GM12878 (cell line): ENCODE results near the gene IFNAR1. TPM values are rescaled to one million over a fixed set of nuclear protein-coding genes. Genes with fewer than 3 reads are reported as not detected.

ENCODE experiments used
- BMI1 ChIP-seq: fragments of 450-650 bp; IDR thresholded peaks from 2 replicates; pipeline ENCODE4 v1.6.1; 2016; ENCODE audit warnings: mild to moderate bottlenecking, moderate library complexity, borderline replicate concordance
- CBFB ChIP-seq: IDR thresholded peaks from 2 replicates; pipeline ENCODE4 v1.6.1; 2016; ENCODE audit warnings: antibody characterized with exemption, low read depth
- CHD2 ChIP-seq: IDR thresholded peaks from 2 replicates; pipeline ENCODE4 v1.6.1; 2011; ENCODE audit warnings: low read depth, low read length, improper control_type of control experiment, borderline replicate concordance
- GATAD2B ChIP-seq: fragments of 450-650 bp; conservative IDR thresholded peaks from 2 replicates; pipeline ENCODE4 v1.6.1; 2017; ENCODE audit warnings: low read depth, mild to moderate bottlenecking, moderate library complexity
- HDAC6 ChIP-seq: fragments of 200-600 bp; sonication (generic); IDR thresholded peaks from one replicate; pipeline ENCODE4 v1.8.0; 2017; ENCODE audit warnings: antibody characterized with exemption; ENCODE audit not compliant: unreplicated experiment
- JUNB ChIP-seq: IDR thresholded peaks from 2 replicates; pipeline ENCODE4 v1.6.1; 2016; ENCODE audit warnings: antibody characterized with exemption, mild to moderate bottlenecking
- JUND ChIP-seq: IDR thresholded peaks from 2 replicates; pipeline ENCODE4 v1.6.1; 2012; ENCODE audit warnings: low read depth, mild to moderate bottlenecking, low read length, improper control_type of control experiment, moderate library complexity
- MTA2 ChIP-seq: fragments of 450-650 bp; IDR thresholded peaks from 2 replicates; pipeline ENCODE4 v1.6.1; 2016; ENCODE audit warnings: low read depth, mild to moderate bottlenecking, moderate library complexity
- MYC ChIP-seq: IDR thresholded peaks from 2 replicates; pipeline ENCODE4 v1.6.1; 2011; ENCODE audit warnings: mild to moderate bottlenecking, low read length, moderate library complexity, inconsistent platforms; ENCODE audit not compliant: insufficient read depth, insufficient replicate concordance, insufficient read length, severe bottlenecking
- ZNF384 ChIP-seq: IDR thresholded peaks from 2 replicates; pipeline ENCODE4 v1.6.1; 2012; ENCODE audit warnings: low read depth, mild to moderate bottlenecking, low read length, improper control_type of control experiment, borderline replicate concordance
- polyA plus RNA-seq, 11 experiments: library from polyadenylated mRNA; depleted of rRNA in 4 of 11; unstranded in 6 of 11; stranded (reverse) in 5 of 11; fragments of >200 nt; fragmentation: Nextera tagmentation in 4 of 11; fragmentation: Illumina TruSeq in 1 of 11; extraction: Ambion mirVana in 4 of 11; extraction: Trizol in 1 of 11; gene quantifications; 1 replicate in 1 of 11; 2 replicates in 10 of 11; pipeline versions ENCODE4 v1.2.1 to v1.2.3, GENCODE V29; 2011 to 2016; ENCODE audit warnings: inconsistent platforms in 2 of 11, missing spikeins in 2 of 11, low read depth in 1 of 11
- total RNA-seq, 4 experiments: library from RNA; depleted of rRNA in 3 of 4; stranded (reverse); fragments of >200 nt in 3 of 4; fragmentation: Illumina TruSeq in 1 of 4; extraction: Trizol in 1 of 4; gene quantifications; 2 replicates each; pipeline versions ENCODE4 v1.2.1 to v1.2.3, GENCODE V29; 2013 to 2021
- TF ChIP-seq, protein P1 (sequence below): fragments of 450-650 bp; IDR thresholded peaks from 2 replicates; pipeline ENCODE4 v1.6.1; 2016; ENCODE audit warnings: mild to moderate bottlenecking, moderate library complexity, borderline replicate concordance
- TF ChIP-seq, protein P2 (sequence below): IDR thresholded peaks from 2 replicates; pipeline ENCODE4 v1.6.1; 2012; ENCODE audit warnings: low read depth, low read length, improper control_type of control experiment
- TF ChIP-seq, protein P3 (sequence below): fragments of 450-650 bp; IDR thresholded peaks from 2 replicates; pipeline ENCODE4 v1.6.1; 2017; ENCODE audit warnings: low read depth, mild to moderate bottlenecking, moderate library complexity

The IFNAR1 gene
- total and polyA plus RNA-seq, 10 of the 15 experiments (the other 5 are each of a cell fraction or from before 2014, with no cell fraction given) = 12.0 to 62.4 (median 24.6) TPM

DNA sequence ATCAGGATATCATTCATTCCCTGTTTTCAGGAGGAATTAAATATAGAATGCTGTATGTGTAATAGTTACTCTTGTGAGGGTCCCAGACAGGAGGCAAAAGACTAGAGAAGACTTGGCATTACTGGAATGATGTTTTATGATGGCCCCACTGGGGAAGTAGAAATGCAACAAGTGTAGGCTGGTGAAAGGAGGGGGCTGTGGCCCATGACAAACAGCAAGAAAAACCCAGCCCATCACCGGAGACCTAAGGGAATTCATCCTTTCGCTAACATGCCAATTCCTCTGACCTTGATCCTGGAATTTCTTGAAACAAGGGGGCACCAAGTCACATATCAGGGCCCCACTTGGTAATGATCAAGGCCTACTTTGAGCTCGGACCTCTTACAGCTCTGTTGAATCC, 72.9 kb downstream of the IFNAR1 start (continued):
- TF ChIP-seq, protein P1, sequence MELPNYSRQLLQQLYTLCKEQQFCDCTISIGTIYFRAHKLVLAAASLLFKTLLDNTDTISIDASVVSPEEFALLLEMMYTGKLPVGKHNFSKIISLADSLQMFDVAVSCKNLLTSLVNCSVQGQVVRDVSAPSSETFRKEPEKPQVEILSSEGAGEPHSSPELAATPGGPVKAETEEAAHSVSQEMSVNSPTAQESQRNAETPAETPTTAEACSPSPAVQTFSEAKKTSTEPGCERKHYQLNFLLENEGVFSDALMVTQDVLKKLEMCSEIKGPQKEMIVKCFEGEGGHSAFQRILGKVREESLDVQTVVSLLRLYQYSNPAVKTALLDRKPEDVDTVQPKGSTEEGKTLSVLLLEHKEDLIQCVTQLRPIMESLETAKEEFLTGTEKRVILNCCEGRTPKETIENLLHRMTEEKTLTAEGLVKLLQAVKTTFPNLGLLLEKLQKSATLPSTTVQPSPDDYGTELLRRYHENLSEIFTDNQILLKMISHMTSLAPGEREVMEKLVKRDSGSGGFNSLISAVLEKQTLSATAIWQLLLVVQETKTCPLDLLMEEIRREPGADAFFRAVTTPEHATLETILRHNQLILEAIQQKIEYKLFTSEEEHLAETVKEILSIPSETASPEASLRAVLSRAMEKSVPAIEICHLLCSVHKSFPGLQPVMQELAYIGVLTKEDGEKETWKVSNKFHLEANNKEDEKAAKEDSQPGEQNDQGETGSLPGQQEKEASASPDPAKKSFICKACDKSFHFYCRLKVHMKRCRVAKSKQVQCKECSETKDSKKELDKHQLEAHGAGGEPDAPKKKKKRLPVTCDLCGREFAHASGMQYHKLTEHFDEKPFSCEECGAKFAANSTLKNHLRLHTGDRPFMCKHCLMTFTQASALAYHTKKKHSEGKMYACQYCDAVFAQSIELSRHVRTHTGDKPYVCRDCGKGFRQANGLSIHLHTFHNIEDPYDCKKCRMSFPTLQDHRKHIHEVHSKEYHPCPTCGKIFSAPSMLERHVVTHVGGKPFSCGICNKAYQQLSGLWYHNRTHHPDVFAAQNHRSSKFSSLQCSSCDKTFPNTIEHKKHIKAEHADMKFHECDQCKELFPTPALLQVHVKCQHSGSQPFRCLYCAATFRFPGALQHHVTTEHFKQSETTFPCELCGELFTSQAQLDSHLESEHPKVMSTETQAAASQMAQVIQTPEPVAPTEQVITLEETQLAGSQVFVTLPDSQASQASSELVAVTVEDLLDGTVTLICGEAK = no peak
- TF ChIP-seq GATAD2B (no peak), ZNF384 (no peak), MTA2 (no peak), CHD2 (no peak), JUNB (no peak), HDAC6 (no peak), MYC (no peak), CBFB (no peak), BMI1 (no peak), JUND (no peak)
- TF ChIP-seq, protein P2, sequence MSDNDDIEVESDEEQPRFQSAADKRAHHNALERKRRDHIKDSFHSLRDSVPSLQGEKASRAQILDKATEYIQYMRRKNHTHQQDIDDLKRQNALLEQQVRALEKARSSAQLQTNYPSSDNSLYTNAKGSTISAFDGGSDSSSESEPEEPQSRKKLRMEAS = no peak
- TF ChIP-seq, protein P3, sequence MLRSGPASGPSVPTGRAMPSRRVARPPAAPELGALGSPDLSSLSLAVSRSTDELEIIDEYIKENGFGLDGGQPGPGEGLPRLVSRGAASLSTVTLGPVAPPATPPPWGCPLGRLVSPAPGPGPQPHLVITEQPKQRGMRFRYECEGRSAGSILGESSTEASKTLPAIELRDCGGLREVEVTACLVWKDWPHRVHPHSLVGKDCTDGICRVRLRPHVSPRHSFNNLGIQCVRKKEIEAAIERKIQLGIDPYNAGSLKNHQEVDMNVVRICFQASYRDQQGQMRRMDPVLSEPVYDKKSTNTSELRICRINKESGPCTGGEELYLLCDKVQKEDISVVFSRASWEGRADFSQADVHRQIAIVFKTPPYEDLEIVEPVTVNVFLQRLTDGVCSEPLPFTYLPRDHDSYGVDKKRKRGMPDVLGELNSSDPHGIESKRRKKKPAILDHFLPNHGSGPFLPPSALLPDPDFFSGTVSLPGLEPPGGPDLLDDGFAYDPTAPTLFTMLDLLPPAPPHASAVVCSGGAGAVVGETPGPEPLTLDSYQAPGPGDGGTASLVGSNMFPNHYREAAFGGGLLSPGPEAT = no peak
